ENCODE measurements around the gene PARD3B. TPM values are rescaled to one million over a fixed set of nuclear protein-coding genes. Genes with fewer than 3 reads are reported as not detected.

PARD3B gene
- total RNA-seq, 1 experiment from 2014 or later: 3.6 TPM

- intact Hi-C loops (cut with micrococcal nuclease; ENCODE audit: unreplicated experiment): no loop called here
- Histone ChIP-seq H3K4me3 (ENCODE audit: low read depth in 2 of 2, low read length in 2 of 2) (no peak overlapping the region), H3K36me3 (ENCODE audit: control insufficient read depth, insufficient read depth, low read length) (no peaks in the 10 kb centered on the region), H3K4me1 (ENCODE audit: control insufficient read depth, insufficient read depth, low read length) (no peaks in the 10 kb centered on the region), H3K9me3 (ENCODE audit: control insufficient read depth, insufficient read depth, low read depth, low read length) (no peaks in the 10 kb centered on the region), H3K27ac (ENCODE audit: low read length) (no peak overlapping the region), H3K27me3 (ENCODE audit: control insufficient read depth, insufficient read depth, low read length) (no peaks in the 10 kb centered on the region)
- POLR2A ChIA-PET: no interaction called here
- TF ChIP-seq SIN3A (IDR thresholded peaks at IDR 0.05; ENCODE audit: borderline replicate concordance, insufficient read depth, low read depth, low read length): no peak
- no peak for TF ChIP-seq REST (IDR thresholded peaks at IDR 0.05; ENCODE audit: insufficient read depth in 1 of 2, low read depth in 2 of 2, low read length in 1 of 2)
- no peak for TF ChIP-seq POLR2AphosphoS5 (IDR thresholded peaks at IDR 0.05; ENCODE audit: low read depth, low read length)
- no peak for TF ChIP-seq TCF7L2 (IDR thresholded peaks at IDR 0.05; ENCODE audit: low read depth, low read length)
- no peak for TF ChIP-seq CTCF (IDR thresholded peaks at IDR 0.05)
- no TSS peak for BruUV-seq (replicated peaks)
- CTCF ChIA-PET: no interaction called here
- ATAC-seq (no peak), DNase-seq (ENCODE audit: low read depth, low spot score) (no peak)
- in situ Hi-C loops (cut with HindIII; ENCODE audit: low pct_unique_long_range_greater_than_20kb, low sequenced_read_pairs): no loop called here
Observed at GRCh38 chr2:205364261-205364660, 819.0 kb downstream of the PARD3B start.

- no peaks in the 10 kb centered on the region for H3K36me3 ChIP-seq (ENCODE audit: control insufficient read depth, insufficient read depth, low read length)
- no peaks in the 10 kb centered on the region for H3K4me1 ChIP-seq (ENCODE audit: control insufficient read depth, insufficient read depth, low read length)
- DNase-seq (ENCODE audit: low read depth, low spot score) (no peak), ATAC-seq (no peak)
- H3K27me3 ChIP-seq (ENCODE audit: control insufficient read depth, insufficient read depth, low read length): no peaks in the 10 kb centered on the region
- POLR2A ChIA-PET: no interaction called here
- CTCF ChIA-PET: interaction anchor here (0.7 kb wide), 1 partner anchor 741 kb away, joined by 3 read pairs; no protein-coding TSS in a partner anchor
- no peaks in the 10 kb centered on the region for H3K9me3 ChIP-seq (ENCODE audit: control insufficient read depth, insufficient read depth, low read depth, low read length)
- no peak for TF ChIP-seq CTCF (IDR thresholded peaks at IDR 0.05)
- TF ChIP-seq POLR2AphosphoS5 (IDR thresholded peaks at IDR 0.05; ENCODE audit: low read depth, low read length): no peak
- no peak for TF ChIP-seq SIN3A (IDR thresholded peaks at IDR 0.05; ENCODE audit: borderline replicate concordance, insufficient read depth, low read depth, low read length)
- no peak for TF ChIP-seq REST (IDR thresholded peaks at IDR 0.05; ENCODE audit: insufficient read depth in 1 of 2, low read depth in 2 of 2, low read length in 1 of 2)
- TF ChIP-seq TCF7L2 (IDR thresholded peaks at IDR 0.05; ENCODE audit: low read depth, low read length): no peak
- no TSS peak for BruUV-seq (replicated peaks)
- in situ Hi-C loops (cut with HindIII; ENCODE audit: low pct_unique_long_range_greater_than_20kb, low sequenced_read_pairs) (no loop called here), intact Hi-C loops (cut with micrococcal nuclease; ENCODE audit: unreplicated experiment) (no loop called here)
- no peak overlapping the region for H3K4me3 ChIP-seq (ENCODE audit: low read depth in 2 of 2, low read length in 2 of 2)
- no peak overlapping the region for H3K27ac ChIP-seq (ENCODE audit: low read length)
Observed at GRCh38 chr2:205366336-205367060, 821.2 kb downstream of the PARD3B start.

All from Panc1 (cell line).